NCI-H526 (cell line): ENCODE results near the gene CRYGS.

Experiments used
- DNase-seq, 2 experiments: peaks; one replicate each; lab custom pipeline; 2025; lab: John Stamatoyannopoulos, UW

Gene CRYGS

GRCh38 chr3:186493525-186494255 lies 50.5 kb downstream of the CRYGS start:
- DNase-seq: no peak

- peak in 1 of 2 experiments; percentile 12 for DNase-seq
Measured at GRCh38 chr3:186492385-186492984, 51.7 kb downstream of the CRYGS start.

GRCh38 chr3:186489507-186489906 lies 54.7 kb downstream of the CRYGS start:
- DNase-seq: no peak
